ENCODE measurements around the gene TCN1. TPM values are rescaled to one million over a fixed set of nuclear protein-coding genes. Genes with fewer than 3 reads are reported as not detected.

The TCN1 gene
- total and polyA plus RNA-seq, 4 donors, result 0.43 to 4.9 (median 3.7) TPM

- 0 to 1% methylated on average over 54 of the region's 54 CpGs for whole genome bisulfite sequencing, 2 donors
- ATAC-seq (ENCODE audit: insufficient read depth, low FRiP score), result peak; percentile 97
- peaks cover 9 to 17% (median 10%) of the 10 kb centered on the region in 4 donors for H3K36me3 ChIP-seq (ENCODE audit: control insufficient read depth in 4 of 4, insufficient read depth in 4 of 4, low read length in 4 of 4)
- H3K9ac ChIP-seq (ENCODE audit: insufficient read depth in 1 of 2, low read length in 2 of 2), result peak within 1 kb of the TSS; percentile 87
- no peaks in the 10 kb centered on the region for H3K27me3 ChIP-seq (ENCODE audit: control insufficient read depth in 3 of 3, insufficient read depth in 3 of 3, low read length in 2 of 3)
- peak within 1 kb of the TSS; percentile 81 to 84 for H3K27ac ChIP-seq (ENCODE audit: low read depth in 1 of 2, low read length in 1 of 2)
- no peak for TF ChIP-seq CTCF (IDR thresholded peaks at IDR 0.05; ENCODE audit: control extremely low read depth, extremely low read depth)
- H3K4me1 ChIP-seq (ENCODE audit: control insufficient read depth in 5 of 5, insufficient read depth in 5 of 5, low read length in 5 of 5), result peaks cover 0 to 8% (median 3%) of the 10 kb centered on the region in 5 donors
- H3K9me3 ChIP-seq (ENCODE audit: control insufficient read depth in 4 of 4, insufficient read depth in 3 of 4, low read length in 3 of 4), result no peaks in the 10 kb centered on the region
- peak; percentile 91 to 95 (median 92) for DNase-seq
- peak within 1 kb of the TSS; percentile 73 for H3K4me3 ChIP-seq
Measured at GRCh38 chr11:59810189-59810910, 55.9 kb downstream of the TCN1 start, which contains the start of gene MRPL16. Gene MRPL16, minus strand, starts transcription at chr11:59810778. Its CDS starts 120 bp downstream, at chr11:59810658.

GRCh38 chr11:59807047-59807610 is 59.2 kb downstream of the TCN1 start:
- Histone ChIP-seq H3K4me1 (ENCODE audit: control insufficient read depth in 5 of 5, insufficient read depth in 5 of 5, low read length in 5 of 5) (peaks cover 0 to 8% (median 3%) of the 10 kb centered on the region in 5 donors), H3K36me3 (ENCODE audit: control insufficient read depth in 4 of 4, insufficient read depth in 4 of 4, low read length in 4 of 4) (peaks cover 9 to 20% (median 15%) of the 10 kb centered on the region in 4 donors), H3K27ac (ENCODE audit: low read depth in 1 of 2, low read length in 1 of 2) (no peak overlapping the region), H3K9me3 (ENCODE audit: control insufficient read depth in 4 of 4, insufficient read depth in 3 of 4, low read length in 3 of 4) (no peaks in the 10 kb centered on the region), H3K27me3 (ENCODE audit: control insufficient read depth in 3 of 3, insufficient read depth in 3 of 3, low read length in 2 of 3) (no peaks in the 10 kb centered on the region), H3K4me3 (no peak overlapping the region), H3K9ac (ENCODE audit: insufficient read depth in 1 of 2, low read length in 2 of 2) (no peak overlapping the region)
- no peak for TF ChIP-seq CTCF (IDR thresholded peaks at IDR 0.05; ENCODE audit: control extremely low read depth, extremely low read depth)
- WGBS, 2 donors, result 45 to 75% methylated on average over 1 of the region's 1 CpG
- ATAC-seq (ENCODE audit: insufficient read depth, low FRiP score) (no peak), DNase-seq (no peak)

GRCh38 chr11:59804061-59804460 is 62.2 kb downstream of the TCN1 start:
- Histone ChIP-seq H3K36me3 (ENCODE audit: control insufficient read depth in 4 of 4, insufficient read depth in 4 of 4, low read length in 4 of 4) (peaks cover 5 to 27% (median 15%) of the 10 kb centered on the region in 4 donors), H3K27ac (ENCODE audit: low read depth in 1 of 2, low read length in 1 of 2) (no peak overlapping the region), H3K9me3 (ENCODE audit: control insufficient read depth in 4 of 4, insufficient read depth in 3 of 4, low read length in 3 of 4) (no peaks in the 10 kb centered on the region), H3K9ac (ENCODE audit: insufficient read depth in 1 of 2, low read length in 2 of 2) (no peak overlapping the region), H3K27me3 (ENCODE audit: control insufficient read depth in 3 of 3, insufficient read depth in 3 of 3, low read length in 2 of 3) (no peaks in the 10 kb centered on the region), H3K4me3 (no peak overlapping the region), H3K4me1 (ENCODE audit: control insufficient read depth in 5 of 5, insufficient read depth in 5 of 5, low read length in 5 of 5) (peaks cover 0 to 2% (median 0%) of the 10 kb centered on the region in 5 donors)
- WGBS, 2 donors, result 85 to 90% methylated on average over 2 of the region's 2 CpGs
- TF ChIP-seq CTCF (IDR thresholded peaks at IDR 0.05; ENCODE audit: control extremely low read depth, extremely low read depth), result no peak
- DNase-seq (no peak), ATAC-seq (ENCODE audit: insufficient read depth, low FRiP score) (no peak)

Other genes with a start within 250 kb of the TCN1 start
- 10 to 100 TPM; 23.1 to 29.3 TPM for gene PATL1, start 197.4 kb downstream of the TCN1 start, total RNA-seq
- 10 to 100 TPM; 12.8 to 28.8 TPM for gene PATL1, start 197.4 kb downstream of the TCN1 start, polyA plus RNA-seq
- not detected for gene OR10V1, start 152.6 kb downstream of the TCN1 start, total RNA-seq
- not detected for gene OR10V1, start 152.6 kb downstream of the TCN1 start, polyA plus RNA-seq
- 10 to 100 TPM; 48.1 to 61.5 TPM for gene STX3, start 111.1 kb downstream of the TCN1 start, total RNA-seq
- 10 to 100 TPM; 38.9 to 46.0 TPM for gene STX3, start 111.1 kb downstream of the TCN1 start, polyA plus RNA-seq
- 10 to 100 TPM; 38.2 to 39.4 TPM for gene MRPL16, start 55.7 kb downstream of the TCN1 start, total RNA-seq
- gene MRPL16, start 55.7 kb downstream of the TCN1 start, polyA plus RNA-seq, result 10 to 100 TPM; 40.9 to 54.1 TPM
- gene CBLIF, start 21.0 kb downstream of the TCN1 start, total RNA-seq, result not detected
- gene CBLIF, start 21.0 kb downstream of the TCN1 start, polyA plus RNA-seq, result not detected
- gene OOSP3, start 12.3 kb upstream of the TCN1 start, total RNA-seq, result not detected
- under 1 TPM; 0.08 to 0.14 TPM for gene OOSP3, start 12.3 kb upstream of the TCN1 start, polyA plus RNA-seq
- not detected for gene OOSP1, start 71.9 kb upstream of the TCN1 start, total RNA-seq
- gene OOSP1, start 71.9 kb upstream of the TCN1 start, polyA plus RNA-seq, result not detected
- under 1 TPM in 1 of 2 donors, not detected in 1; 0.40 TPM for gene OOSP4A, start 97.5 kb upstream of the TCN1 start, total RNA-seq
- gene OOSP4A, start 97.5 kb upstream of the TCN1 start, polyA plus RNA-seq, result not detected
- not detected for gene OOSP4B, start 150.7 kb upstream of the TCN1 start, total RNA-seq
- gene OOSP4B, start 150.7 kb upstream of the TCN1 start, polyA plus RNA-seq, result not detected
- not detected for gene OOSP2, start 173.9 kb upstream of the TCN1 start, total RNA-seq
- gene OOSP2, start 173.9 kb upstream of the TCN1 start, polyA plus RNA-seq, result not detected
- 1 to 10 TPM in 1 of 2 donors, under 1 TPM in 1; 0.25 to 6.6 TPM for gene MS4A3, start 190.2 kb upstream of the TCN1 start, total RNA-seq
- 1 to 10 TPM in 1 of 2 donors, under 1 TPM in 1; 0.20 to 2.6 TPM for gene MS4A3, start 190.2 kb upstream of the TCN1 start, polyA plus RNA-seq
- gene MS4A2, start 222.2 kb upstream of the TCN1 start, total RNA-seq, result 1 to 10 TPM in 1 of 2 donors, under 1 TPM in 1; 0.57 to 8.5 TPM
- gene MS4A2, start 222.2 kb upstream of the TCN1 start, polyA plus RNA-seq, result under 1 TPM; 0.23 to 0.69 TPM